HG02623 (cell line): ENCODE data around the gene REXO2.

ENCODE experiments used
- ATAC-seq: cut with Tn5 transposase; IDR thresholded peaks from one replicate; pipeline ENCODE4 v1.9.1; 2021; ENCODE audit warnings: moderate library complexity; ENCODE audit not compliant: unreplicated experiment

Gene REXO2

DNA sequence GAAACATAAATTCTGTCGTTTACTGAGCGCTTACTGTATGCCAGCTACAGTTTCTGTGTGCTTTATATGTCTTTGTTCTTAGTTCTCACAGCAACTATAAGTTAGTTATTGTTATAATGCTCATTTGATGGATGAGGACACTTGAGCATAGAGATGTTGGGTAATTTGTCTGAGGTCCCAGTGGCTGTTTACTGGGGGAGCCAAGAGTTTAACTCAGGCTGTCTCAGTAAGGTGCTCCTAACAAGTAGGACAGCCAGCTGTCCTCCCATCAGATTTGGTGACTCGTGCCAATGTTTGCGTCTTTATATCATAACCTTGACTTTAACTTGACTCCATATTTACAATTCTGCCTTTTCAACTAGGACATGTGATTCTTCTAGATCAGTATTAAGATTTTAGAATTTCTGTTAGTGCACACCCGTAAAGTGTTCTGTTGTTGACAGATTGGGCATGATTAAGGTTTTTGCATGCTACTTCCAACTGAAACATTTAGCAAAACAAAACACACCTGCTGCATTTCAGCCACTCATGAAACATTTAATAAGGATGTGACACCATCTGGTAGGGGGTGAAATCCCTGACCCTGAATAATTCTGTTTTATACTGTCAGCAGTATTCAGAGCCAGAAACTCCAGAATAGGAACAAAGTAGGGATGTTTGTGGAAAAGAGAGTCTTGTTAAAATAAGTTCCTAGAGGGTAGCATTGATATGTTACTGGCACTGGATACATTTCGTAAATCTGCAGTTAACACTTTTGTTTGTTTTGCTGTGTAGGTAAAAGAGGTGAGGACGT is 1.9 kb downstream of the REXO2 start:
- no peak for ATAC-seq

DNA sequence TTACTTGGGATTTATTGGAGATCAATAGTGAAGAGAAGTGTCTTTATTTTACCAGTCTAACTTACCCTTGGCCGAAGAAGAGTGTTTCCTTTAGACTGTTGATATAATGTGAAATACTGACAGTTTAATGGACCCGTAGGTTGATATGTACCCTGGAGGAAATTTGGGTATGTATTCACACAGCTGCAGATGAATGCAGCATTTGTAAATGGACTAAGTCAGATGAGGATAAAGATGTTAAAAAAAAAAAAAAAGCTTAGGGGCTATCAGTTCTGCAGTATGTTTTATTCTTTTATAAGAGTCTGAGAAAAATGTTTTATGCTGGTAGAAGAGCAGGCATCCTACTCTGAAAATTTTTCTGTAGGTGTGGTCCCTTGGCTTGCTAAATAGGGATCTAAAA is 2.7 kb downstream of the REXO2 start:
- ATAC-seq, result no peak

DNA sequence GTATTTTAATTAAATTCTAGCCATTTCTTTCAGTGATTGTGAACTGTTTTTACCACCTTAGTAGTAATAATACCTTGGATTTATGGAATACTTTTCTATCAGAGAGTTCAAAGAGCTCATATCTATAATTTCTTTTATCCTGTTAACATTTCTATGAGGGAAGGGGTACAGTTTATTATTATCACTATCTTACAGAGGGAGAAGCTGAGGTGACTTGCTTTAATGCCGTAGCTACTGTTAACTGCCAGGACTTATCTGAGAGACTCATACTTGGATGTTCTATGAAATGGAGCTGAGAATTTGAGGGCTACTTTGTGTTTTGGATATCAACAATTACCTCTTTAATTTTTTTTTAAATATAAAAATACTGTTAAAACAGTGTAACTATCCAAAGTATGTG is 3.3 kb downstream of the REXO2 start:
- no peak for ATAC-seq

DNA sequence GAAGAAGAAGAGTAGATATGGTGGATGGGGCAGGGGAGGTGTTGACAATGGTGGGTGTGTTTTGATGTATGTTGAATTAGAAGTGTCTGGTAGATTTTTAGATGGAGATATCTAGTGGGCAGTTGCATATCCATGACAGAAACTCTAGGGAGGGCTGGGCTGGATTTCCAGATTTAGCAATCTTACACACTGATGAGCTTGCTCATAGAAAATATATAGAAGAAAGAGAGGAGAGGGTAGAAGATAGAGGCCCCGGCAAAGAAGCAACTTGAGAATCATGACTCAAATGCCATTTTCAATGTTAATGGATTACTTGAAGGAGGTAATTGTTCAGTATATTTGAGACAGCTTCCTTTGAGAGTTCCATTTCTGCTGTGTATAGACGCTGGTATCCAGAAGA is 8.2 kb downstream of the REXO2 start:
- no peak for ATAC-seq

DNA sequence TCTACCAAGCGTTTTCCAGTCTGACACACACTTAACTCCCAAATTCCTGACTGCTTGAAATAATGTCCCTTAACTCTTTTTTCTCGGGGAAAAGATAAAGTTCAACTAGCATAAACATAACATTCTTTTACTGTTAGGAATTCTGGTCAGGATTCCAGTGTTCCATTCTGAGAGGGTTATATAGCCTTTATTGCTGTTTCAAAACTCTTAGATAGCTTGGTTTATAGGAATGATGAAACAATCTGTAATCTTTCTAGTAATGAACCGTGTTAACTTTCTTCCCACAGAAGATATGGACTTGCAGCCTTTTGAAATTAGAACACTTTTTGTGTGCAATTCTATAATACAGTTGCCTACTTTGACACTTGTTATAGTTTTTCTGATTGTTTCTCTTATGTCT is 8.6 kb downstream of the REXO2 start:
- ATAC-seq, result no peak

DNA sequence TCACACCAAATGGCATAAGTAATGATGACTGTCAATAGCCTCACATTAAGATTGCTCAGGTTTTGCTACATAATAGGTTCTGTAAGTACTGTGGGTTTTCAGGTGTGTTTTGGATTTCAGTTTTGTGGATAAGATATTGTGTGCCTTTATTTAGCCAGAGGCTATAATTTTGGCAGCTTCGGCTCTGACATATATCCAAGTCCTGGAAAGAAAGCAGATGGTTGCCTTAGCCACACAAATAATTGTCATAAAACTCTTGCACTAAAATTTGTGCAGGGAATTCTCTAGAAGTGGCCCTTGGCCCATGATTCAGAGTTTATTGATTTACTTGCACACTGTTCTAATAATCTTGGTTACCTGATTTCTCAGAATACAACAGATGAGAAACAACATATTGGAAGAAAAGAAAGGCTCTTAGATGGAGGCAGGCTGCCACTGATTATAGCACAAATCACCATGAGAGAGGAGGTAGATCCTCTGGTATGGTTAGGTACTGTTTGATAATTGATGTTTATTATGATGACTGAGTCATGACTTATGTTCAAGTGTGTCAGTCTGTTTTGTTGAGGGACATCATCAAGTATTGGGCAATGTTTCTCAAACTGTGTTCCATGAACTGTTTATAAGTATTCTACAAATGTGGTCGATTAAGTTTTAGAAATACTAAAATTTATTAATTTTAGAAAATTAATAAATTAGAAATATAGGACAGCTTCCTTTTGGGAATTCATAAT is 9.6 kb downstream of the REXO2 start:
- ATAC-seq, result no peak

DNA sequence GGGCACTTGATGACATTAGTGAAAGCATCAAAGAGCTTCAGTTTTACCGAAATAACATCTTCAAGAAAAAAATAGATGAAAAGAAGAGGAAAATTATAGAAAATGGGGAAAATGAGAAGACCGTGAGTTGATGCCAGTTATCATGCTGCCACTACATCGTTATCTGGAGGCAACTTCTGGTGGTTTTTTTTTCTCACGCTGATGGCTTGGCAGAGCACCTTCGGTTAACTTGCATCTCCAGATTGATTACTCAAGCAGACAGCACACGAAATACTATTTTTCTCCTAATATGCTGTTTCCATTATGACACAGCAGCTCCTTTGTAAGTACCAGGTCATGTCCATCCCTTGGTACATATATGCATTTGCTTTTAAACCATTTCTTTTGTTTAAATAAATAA is 10.6 kb downstream of the REXO2 start:
- no peak for ATAC-seq

DNA sequence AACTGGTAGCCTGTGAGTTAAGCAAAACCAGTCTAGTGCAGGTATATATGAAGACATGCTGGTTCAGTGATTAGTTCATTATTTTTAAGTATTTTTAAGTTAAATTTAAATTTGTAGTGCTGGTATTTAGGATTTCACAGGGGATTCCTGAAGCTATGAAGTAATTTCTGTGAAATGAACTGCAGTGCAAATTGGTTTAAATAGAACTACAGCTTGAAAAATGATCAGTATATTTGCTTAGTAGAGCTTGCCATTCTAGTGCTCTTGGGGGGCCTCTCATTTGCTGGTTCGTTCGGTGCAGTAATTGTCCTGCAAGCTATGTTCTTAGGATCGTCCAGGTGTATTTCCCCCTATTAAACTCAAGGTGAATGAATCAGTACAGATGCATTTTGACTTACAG is 13.1 kb downstream of the REXO2 start:
- no peak for ATAC-seq

DNA sequence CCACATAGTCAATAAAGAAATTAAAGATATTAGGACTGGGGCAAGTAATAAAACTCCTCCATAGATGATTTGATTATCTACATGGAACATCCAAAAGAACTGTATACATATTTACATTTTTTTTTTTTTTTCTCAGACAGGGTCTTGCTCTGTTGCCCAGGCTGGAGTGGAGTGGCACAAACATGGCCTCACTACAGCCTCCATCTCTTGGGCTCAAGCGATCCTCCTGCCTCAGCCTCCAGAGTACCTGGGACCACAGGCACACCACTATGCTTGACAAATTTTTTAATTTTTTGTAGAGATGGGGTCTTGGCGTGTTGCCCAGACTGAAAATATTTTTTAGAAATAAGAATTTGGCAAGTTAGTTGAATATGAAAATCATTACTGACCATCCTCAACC is 24.7 kb downstream of the REXO2 start:
- no peak for ATAC-seq

DNA sequence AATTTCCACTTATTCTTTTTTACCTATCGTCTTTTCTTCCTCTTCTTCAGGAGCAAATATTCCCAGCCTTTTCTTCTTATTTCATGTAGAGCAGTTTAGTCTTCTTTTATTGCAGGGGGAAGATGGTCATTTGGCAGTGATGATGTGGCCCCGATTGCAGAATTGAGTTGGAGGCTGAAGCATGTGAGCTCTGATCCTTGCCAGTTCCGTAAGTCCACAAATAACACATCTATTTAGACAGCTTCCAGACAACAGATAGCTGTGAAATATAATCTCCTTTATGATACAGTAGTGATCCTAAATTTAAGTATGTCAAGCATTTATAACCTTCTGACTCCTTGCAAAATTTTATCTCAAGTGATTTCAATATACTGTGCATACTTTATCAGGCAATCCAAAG is 27.5 kb downstream of the REXO2 start:
- no peak for ATAC-seq

DNA sequence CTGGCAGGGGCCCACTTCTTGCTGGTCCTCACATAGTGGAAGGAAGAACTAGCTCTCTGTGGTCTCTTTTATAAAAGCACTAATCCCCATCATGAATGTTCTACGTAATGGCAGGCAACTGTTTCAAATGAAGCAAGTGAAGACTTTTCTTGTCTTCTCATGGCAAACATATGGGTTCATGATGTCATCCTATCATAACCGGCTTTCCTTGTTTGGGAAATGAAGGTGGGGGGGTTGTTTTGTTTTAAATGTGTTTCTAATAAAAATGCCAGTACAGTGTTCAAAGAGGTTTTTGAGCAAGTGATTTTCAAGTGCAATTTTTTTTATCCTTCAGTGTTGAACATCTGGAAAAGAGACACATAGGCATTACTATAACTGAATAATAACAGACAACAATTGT is 33.4 kb downstream of the REXO2 start:
- no peak for ATAC-seq

DNA sequence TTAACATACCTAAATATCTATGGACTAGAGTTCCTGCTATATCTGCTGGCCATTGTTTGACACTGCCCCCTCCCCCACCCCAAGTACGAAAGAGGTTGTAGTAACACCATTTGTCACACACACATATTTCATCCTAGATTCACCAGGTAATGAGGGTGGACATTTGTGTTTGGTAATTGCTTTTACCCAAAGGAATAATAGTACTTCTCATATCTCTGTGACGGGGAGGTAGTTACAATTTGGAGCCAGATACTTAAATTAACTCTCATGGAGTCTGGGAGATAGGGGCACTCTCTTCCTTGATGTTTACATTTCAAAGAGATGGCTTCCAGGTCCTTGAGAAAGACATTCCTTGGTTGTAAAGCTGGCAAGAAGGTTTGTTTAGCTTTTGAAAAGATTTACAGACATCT is 38.7 kb downstream of the REXO2 start:
- ATAC-seq, result no peak

DNA sequence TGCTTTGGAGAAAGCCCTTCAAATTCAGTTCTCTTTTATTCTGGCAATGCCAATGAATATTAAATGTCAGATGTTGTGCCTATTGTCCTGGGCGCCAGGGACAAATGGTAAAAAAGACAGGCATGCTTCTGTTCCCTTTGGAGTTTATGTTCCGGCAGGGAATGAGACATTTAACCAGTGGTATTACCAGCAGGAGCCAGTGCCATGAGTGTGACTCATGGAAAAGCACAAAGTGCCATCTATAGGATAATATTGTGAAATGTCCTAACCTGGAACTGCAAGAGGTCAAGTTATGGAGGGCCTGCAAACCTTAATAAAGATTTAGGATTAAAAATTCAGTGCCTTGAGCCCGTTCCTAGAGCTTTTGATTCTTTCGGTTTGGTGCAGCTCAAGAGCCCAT is 39.5 kb downstream of the REXO2 start:
- no peak for ATAC-seq

DNA sequence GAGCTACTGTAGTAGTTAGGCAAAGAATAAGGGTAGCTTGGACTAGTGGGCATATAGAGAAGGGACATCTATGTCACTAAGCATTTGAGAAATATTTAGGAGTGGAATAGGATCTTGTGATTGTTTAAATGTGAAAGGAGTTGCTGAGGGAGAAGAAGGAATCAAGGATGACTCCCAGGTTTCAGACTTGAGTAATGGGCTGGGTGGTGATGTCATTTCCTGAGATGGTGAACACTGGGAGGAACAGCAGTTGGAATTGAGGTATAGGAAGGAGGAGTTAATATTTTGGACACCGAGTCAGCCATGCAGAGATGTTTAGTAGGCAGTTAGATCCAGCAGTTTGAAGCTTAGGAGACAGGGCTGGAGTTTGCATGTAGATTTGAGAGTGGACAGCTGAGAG is 40.1 kb downstream of the REXO2 start:
- no peak for ATAC-seq

DNA sequence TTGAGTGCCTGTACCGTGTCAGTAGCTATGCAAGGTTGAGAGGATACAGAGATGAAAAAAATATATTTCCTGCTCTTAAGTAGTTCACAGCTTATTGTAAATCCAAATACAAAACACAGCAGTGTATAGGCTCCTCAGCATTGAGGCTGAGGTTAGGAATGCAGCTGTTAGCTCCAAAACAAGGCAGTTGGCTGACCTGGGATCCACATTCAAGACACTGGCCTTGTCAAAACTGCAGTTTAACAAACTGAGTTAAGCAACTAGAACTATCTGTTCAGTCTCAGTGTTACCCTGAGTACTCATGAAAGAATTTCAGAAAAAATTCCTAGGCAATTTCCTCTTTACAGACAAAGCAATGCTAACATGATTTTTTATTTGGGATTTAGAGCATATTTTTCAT is 42.8 kb downstream of the REXO2 start:
- no peak for ATAC-seq

DNA sequence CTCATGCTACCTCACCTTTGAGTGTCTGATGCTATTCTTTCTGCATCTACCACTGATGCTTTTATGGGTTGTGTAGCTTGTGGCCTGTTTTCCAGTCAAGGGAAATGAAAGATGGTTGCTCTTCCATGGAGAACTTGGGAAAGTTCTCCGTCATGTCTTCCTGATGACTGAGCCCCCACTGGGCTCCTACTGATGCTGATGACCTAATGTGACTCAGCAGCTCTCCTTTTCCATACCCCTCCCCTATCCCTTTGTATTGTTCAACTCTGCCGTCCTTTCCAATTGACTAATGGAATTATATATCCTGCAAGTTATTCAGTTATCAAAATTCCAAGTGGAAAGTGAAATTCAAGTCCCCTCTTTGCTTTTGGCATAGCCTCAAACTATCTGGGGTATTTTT is 44.7 kb downstream of the REXO2 start:
- no peak for ATAC-seq

DNA sequence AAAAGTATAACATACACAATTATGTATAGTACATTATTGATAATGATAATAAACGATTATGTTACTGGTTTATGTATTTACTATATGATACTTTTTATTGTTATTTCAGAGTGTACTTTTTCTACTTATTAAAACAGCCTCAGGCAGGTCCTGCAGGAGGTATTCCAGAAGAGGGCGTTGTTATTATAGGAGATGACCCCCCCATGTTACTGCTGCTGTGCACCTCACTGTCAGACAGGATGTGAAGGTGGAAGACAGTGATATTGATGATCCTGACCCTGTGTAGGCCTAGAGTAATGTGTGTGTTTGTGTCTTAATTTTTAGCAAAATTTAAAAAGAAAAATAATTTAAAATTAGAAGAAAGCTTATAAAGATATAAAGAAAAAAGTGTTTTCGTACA is 57.6 kb downstream of the REXO2 start:
- no peak for ATAC-seq

DNA sequence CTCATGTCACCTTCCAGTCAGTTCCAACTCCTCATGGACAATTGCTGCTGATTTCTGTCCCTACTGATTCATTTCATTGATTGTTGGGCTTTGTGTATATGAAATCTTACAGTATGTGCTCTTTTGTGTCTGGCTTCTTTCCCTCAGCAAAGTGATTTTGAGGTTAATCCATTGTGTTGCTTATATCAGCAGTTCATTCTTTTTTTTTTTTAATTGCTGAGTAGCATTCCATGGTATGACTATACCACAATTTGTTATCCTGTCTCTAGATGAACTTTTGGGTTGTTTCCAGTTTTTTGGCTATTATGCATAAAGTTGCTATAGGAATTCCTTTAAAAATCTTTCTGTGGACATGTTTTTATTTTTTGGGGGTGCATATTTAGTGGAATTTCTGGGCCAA is 60.5 kb downstream of the REXO2 start:
- no peak for ATAC-seq
